Islet precursor cell (in vitro differentiated cells): ENCODE measurements around the gene NR2F1.
"Not testable (repeated sequence)": the region's sequence is repeated elsewhere in the genome, so short reads cannot be mapped to it uniquely, and the experiment has no call there.

Source experiments
- DNase-seq: peaks from one replicate; pipeline ENCODE4 v3.0.0-alpha.2; 2018

The NR2F1 gene

DNA sequence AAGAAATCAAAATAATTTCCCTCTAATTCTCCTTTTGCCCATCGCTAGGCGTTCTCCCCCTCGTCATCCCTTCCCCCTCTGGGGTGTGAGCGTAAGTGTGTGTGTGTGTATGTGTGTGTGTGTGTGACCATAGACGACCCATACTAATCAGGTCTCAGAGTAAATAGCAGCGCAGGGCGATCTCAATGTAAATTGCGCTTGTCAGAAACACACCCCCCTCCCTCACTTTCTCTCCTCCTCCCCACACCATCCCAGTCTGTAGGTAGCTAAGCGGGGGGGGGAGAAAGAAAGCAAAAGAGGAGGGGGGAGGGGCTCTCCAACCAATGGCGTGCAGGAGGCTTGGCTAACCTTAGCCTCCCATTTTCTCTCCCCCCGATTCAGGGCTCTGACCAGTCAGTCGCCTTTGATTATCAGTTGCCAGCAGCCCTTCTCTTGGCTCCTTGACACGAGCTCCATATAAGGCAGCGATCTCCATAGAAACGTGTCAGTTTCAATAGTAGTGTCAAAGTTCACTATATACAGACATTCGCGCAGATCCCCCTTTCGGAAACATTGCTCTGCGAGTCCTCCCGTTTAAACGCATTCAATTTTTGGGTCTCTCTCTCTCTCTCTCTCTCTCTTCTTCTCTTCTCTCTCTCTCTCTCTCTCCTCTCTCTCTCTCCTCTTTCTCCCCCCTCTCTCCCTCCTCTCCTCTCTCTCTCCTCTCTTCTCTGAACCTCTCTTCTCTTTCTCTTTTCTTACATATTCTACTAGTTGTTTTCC is at the start of gene NR2F1:
Gene NR2F1, plus strand, starts transcription at position 546 of the 762 bp plus-strand sequence. CDS start 1,802 bp downstream, outside the sequence.
- DNase-seq = peak; percentile 78

DNA sequence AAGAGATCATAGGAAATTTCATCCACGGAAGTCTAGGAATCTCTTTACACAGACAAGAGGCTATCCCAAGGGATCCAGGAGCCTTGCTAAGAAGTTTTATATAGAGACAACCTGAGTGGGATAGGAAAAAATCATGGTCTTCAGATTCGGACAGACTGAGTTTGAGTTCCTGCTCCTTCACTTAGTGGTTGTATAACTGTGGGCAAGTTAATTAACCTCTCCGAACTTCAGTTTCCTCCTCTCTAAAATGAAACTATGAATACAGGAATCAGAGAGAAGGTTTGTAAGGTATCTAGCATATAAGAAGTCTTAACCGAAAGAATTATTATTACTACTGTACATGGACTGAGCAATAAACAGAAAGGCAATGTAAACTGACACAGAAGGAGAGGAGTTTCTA is 37.1 kb upstream of the NR2F1 start:
- DNase-seq = no peak

DNA sequence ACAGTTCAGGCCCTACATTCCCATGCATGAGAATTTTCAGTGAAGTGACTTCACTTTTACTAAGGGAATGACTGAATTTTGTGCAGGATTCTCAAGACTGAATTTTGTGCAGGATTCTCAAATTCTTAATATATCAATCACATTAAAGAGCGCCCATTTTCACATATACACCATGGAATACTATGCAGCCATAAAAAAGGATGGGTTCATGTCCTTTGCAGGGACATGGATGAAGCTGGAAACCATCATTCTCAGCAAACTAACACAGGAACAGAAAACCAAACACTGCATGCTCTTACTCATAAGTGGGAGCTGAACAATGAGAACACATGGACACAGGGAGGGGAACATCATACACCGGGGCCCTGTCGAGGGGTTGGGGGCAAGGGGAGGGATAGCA is 33.4 kb upstream of the NR2F1 start:
- DNase-seq = not testable (repeated sequence)

DNA sequence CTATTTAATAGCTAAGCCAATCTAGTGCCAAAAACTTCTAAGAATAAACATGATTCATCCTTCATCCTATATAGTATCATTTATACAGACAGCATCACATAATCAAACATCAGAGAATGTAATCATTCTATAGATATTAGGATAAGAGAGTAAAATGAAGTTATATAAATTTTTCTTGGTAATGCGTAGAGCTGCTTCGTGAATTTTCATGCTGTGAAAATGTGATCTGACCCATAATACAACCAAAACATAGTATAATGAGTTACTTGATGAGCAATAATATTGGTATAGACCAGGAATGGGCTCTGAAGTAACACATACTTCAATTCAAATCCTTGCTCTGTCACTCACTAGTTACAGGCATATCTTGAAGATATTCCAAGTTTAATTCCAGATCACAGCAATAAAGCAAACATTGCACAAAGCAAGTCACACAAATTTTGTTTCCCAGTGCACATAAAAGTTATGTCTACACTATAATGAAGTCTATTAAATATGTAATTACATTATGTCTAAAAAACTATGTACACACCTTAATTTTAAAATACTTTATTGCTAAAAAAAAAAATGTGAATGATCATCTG is 25.9 kb upstream of the NR2F1 start:
- no peak for DNase-seq

DNA sequence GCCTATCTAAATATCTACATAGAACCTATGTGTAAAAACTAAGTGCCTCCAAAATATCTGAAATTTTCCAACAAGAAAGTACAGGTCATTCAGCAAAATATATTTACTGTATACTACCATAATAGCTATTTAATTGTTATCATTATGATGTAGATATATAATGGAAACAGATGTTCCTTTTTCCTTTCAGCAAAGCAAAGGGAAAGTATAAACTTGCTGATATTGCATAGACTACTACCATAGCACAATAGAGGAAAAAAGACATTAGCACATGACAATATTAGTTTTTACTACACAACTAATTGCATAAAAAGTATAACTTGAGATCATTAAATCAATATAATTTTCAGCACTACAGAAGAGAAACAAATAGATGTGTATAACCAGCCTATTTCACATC is 16.9 kb upstream of the NR2F1 start:
- no peak for DNase-seq

DNA sequence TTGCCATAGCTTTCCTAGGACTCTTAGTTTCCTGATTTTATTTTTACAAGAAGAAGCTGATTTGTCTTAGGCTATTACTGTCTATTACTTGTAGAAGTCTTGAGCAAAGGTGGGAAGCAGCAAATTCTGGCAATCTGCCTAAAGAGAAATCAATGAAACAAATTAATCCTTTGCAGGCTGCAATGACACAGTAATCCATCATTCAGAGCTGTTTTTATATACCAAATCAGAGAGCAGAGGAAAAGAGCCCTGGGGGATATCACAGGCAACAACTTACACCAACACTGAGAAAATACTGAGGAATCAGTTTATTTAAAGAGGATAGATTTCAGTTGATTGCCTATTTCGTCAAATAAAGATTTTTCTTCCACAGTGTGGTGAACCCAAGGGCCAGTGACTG is 15.6 kb upstream of the NR2F1 start:
- DNase-seq = no peak

DNA sequence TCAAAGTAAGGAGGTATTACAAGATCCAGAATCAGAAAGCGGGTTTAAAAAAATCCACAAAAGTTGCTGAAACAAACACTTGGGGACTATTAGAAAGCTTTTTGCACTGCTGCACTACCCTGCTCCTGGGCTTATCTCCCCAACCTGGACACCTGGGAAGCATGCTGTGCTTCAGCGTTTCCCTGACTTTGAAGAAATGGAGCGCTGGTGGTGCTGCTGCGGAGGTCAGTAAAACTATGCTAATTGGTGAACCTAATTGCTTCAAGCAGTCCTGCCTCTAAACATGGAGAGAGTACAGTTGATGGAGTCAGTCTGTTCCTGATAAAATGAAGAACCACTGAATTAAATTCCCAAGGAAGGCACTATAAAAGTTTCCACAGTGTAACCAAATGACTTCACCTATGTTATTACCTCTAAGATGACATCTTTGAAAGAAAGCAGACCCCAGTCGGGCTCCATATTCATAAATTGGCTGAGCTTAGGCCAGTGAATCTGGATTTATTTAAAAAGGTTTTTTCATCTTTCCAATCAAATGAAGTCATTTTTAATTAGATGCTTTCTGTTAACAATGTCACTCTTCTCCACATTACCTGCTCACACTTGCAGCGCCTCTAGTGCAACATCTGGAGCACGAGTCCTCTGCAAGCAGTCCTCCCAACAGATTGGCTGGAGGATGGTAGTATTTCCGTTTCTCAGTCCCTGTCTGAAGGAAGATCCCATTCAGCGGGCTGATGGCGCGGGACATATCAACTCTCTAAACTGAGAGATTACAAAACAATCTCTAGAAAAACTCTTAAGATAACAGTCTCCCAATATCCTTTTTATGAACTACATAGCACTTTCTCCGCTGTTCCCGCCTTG is 13.5 kb upstream of the NR2F1 start:
- peak; percentile 71 for DNase-seq

DNA sequence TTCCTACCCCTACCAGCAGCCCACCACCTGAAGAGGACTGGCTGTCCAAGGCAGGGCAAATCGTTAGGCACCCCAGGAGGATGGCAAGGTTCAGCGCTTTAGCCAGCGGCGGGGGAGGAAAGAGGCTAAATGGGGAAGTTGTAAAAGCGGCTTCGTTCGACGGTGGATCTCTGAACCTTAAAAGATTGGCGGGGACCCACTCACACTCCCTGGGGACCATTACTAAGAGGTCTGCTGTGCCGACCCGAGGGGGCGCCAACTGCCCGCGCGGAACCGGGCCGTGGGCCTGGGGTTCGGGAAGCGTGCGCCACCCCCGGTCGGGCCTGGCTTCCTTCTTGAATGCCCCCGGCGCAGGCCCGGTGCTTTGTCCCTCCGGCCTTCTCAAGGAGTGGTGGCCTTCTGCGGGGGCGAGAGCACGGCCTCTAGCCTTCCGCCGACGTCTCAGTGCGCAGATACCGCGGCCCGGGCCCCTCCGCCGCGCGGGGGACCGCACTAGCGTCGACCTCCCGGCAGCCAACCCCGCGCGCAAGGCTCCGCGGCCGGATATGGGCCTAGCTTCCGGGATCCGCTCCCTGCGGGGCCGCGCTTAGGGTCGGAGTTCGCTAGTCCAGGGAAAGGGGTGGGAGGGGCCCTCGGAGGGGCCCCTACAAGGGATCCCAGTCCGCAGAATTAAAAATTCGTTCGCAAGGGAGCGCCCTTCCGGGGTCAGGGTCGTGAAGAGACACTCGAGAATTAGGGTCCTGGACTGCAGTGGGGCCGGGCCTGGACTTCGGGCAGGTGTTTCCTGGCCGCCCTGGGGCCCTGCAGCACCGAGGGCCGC is 12.5 kb upstream of the NR2F1 start:
- DNase-seq = no peak

DNA sequence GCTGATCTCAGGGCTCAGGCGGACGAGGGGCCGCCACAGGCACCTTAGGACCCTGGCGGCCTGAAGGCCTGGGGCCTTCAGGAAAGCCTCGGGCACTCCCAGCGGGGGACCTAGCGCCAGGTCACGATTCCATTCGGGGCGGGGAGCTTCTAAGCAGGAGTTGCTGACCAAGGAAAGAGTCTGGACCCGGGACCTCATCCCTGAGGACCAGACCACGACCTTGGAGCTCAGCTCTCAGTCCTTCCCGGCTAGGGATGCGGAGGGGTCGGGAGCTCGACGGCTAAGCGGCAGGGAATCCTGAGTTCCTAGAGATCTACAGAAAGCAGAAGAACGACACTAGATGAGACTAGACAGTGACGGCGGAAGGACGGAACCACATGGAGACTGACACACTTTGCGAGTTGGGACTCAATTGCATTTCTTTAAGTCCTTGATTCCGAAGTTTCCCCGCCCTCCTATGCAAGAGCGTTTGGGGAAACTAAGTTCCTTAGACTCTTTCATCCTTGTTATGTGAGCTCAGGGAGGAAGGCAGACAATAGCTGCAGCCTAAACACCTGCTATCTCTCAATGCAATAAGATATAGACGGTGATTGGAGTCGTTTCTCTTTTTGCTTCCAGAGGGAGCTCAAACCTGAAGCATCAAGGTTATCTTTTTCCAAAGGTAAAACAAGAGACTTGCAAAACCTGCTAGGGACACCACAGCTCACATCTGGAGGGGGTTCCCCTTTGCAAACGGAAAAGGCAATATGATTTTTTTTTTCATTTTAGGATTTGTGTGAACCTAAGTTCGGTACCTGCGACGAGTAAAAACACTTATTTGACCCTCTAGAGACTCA is 11.7 kb upstream of the NR2F1 start:
- DNase-seq = no peak

DNA sequence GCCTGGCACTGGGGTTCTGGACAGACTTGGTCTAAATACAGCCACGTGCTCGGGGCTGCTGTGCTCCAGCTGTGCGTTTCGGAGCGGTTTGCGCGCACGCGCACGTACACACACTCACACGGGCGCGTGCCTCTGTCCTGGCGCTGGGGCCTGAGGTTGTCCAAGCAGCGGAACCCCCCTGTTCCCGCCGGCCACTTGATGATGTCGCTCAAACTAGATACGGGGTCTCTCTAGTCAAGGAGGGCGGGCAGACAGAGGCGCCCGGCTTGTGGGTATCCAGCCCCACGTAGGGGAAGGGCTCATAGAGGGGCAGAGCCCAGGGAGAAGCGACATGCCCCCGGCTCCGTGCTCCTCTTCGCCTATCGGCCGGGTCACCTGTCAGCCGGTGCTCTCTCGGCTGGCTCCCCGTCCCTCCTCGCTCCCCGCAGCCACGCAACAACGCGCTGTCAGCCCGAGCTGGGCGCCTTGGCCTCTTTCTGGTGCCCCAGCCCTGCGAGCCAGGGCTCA is 10.9 kb upstream of the NR2F1 start:
- no peak for DNase-seq

DNA sequence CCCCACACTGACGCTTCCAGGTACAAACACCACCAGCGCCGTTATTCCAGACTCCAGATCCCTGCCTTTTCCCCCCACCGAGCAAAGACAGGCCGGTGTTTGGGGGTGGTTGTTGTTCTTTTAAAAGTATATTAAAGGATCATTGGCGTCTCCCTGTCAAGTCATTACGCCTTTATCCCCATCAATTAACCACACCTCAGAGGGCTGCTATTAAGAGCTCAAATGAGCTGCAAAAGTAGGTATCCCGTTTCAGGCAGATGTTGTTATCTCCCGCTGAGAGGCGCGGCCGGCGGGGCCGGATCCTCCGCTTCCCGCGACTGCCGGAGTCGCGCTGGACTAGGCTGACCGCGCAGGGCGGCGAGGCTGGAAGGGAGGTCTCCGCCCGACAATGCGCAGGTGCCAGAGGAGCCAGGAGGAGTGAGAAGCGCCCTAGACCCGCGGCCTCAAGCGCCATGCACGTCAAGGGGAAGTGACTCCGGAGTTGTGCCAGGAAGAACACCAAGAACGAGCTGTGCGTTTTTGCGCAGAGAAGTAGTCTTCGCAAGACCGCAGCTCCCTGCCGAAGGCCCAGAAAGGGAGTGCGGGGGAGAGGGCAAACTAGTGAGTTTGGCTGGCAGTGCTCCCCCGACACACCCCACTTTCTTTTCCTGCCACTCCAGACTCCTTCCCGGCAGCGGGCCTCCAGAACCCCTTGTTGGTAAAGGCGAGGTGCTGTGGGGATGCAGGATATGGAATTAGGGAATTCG is 10.2 kb upstream of the NR2F1 start:
- peak; percentile 66 for DNase-seq

DNA sequence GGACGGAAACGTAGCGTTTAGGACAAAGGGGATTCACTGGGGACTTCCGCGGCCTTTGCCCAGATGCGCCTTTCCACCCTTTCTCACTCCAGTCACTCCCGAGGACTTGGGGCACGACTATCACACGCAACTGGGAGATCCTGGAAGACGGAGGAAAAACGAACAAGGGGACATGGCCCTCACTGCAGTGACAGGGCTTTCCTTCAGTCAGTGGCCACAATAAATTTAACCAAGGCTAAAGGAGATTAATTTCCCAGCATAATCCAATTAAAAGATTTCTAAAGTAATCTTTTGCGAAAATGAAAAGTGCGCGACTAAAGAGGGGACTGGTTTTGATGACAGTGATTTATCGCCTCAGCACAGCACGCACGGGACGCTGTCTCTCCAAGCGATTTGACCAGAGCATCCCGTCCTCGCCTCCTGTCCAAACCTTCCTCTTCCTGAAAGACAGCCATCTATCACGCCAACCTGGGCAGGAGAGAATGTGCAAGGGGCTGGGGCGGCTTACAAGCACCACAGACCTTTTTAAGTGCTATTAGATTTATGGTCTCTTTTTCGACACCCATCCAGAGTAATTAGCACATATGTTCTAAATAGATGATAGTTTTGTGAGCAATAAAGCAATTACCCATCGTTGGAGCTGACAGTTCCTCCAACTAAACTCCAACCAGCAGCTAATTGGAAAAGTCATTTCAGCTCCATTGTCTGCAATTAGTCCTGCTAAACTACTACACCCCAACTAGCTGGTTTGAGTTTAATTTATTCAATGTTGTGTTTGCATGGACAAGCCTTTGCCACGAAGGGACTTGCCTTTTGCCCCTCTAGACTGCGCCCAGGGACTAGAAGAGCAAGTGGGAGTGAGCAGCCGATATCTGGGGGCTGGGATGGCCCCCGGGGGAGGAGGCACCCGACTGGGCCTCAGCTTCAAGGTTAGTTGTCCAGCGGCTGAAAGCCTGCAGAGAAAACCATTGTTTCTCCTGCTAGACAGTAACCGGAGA is 9.4 kb upstream of the NR2F1 start:
- no peak for DNase-seq

DNA sequence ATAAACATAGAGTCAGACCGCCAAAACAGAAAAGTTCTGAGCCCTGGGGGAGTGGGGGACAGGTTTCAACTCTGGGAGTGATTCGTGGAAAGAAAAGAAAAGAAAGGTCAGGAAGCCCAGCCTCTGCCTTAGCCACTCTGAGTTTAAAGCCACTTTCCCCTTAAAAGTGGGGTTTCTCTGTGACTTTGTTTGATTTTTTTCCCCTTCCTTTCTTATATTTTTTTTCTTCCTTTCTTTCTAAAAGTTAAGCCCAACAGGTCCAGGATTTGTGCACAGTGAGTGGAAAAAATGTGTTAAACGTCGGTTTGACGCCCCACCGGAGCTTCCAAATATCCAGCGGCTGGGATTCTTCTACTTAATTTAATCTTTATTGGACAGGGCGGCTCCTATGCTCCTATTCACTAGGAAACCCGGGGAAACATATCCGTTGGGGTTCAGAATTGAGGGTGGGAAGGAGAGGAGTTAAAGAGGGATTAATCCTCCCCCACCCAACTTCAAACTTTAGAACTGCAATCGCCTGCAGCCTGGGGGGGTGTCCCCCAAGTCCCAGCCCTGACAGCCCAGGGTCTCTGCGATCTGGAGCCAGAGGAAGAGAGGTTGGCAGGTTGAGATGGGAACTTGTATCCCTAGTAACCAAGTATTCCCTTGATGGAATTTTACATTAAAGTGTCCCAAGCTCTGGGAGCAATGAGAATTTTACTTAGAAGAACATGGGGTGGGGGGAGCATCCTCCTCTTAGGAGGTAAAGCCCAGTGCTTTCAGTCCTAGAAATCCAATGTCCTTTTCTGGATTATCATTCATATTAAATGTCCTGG is 8.3 kb upstream of the NR2F1 start:
- DNase-seq = no peak

DNA sequence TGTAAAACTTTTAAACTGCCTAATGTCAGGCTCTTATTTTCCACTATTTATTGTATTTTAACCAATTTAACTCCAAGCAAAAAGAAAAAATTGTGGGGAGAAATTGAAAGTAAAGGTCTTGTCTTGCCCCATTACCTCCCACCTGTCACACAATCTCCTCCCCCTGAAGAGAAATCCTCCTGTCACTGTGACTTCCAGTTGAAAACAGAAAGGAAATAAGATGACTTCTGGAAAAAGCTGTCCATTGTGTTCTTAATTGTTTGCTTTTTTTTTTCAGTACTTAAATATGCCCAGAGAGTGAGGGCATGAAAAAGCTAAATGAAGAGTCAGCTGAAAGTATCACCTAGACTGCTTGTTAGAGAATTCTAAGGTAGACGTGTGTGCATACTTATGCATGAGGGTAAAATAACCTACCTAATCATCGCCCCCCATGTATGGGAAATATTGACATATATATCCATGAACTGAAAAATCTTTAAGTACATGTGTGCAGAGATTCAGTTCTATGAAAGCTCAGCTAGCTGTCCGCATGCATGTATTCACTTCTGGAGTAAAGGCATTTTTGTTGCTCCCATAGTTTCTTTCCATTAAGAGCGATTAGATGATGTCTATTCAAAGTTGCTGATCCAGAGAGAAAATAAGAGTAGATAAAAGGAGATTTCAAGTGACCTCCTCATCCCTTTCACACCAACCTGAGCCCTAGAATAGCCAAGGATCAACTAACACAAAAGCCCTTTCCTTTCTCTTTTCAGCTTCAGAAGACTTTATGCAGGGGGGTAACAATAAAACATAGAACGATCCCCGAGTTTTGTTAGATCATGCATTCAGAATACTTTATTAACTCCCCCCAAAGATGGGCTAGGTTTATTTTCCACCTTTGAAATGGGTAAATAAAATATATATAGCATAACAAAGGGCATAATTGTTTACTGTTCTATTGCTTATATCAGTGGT is 7.3 kb upstream of the NR2F1 start:
- DNase-seq = no peak

DNA sequence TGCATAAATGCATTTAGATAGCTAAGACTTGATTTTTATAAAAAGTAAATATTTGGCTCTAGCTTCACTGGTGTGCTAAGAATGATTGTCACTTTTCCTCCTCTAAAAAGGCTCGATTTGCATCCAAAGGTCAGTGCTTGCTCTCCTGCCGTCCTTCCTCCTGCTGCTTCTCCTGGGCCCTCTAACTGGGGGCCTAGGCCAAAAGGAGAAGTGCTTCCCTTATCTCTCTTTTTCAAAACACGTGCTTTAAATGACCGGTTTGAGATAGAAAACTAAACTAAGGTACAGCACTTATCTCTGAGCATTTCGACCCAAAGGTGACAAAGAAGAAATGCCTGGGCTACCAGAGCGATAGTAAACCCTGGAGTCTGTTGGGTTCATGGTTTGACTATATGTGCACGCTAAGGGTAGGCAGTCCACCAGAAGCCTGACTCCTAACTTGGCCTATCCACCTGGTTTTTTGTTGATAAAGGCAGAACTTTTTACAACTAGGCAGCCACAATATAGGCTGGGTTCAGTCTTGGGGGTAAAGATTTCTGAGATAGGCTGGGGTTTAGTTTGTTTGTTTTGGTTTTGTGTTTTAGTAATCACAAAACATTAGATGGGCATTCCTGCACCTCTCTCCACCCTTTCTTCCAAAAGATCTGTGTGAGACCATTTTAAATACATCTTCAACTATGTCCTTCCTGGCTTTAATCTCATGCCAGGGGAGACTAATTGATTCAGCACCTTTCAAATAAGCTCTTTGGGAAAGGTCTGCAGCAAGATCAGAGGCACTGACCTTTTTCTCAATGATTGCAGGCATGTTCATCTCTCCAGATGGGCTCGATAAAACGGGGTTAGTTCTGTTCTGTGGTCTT is 5.8 kb upstream of the NR2F1 start:
- DNase-seq = no peak
